DOHH2 (cell line): ENCODE measurements around the gene APOA1.
A peak's percentile ranks its signal among the peaks of the same experiment; 100 is the strongest.

Experiments
- H3F3A ChIP-seq: fragments of 200-600 bp; sonication (generic), shearing (Covaris generic); 2 replicates; pipeline ENCODE4 v1.6.0; 2016; ENCODE audit warnings: antibody characterized with exemption, mild to moderate bottlenecking; ENCODE audit not compliant: control insufficient read depth, insufficient read depth
- H3K27ac ChIP-seq: fragments of 200-600 bp; sonication (generic); 2 replicates; pipeline ENCODE4 v1.5.1; 2014; ENCODE audit warnings: low read depth, mild to moderate bottlenecking, low read length, moderate library complexity
- H3K27me3 ChIP-seq: fragments of 200-600 bp; sonication (generic); 2 replicates; pipeline ENCODE4 v1.6.1; 2014; ENCODE audit warnings: mild to moderate bottlenecking, low read length, mixed read lengths; ENCODE audit not compliant: control insufficient read depth
- H3K36me3 ChIP-seq: fragments of 200-600 bp; sonication (generic); 2 replicates; pipeline ENCODE4 v1.6.1; 2014; ENCODE audit warnings: mild to moderate bottlenecking, low read length, moderate library complexity, mixed read lengths; ENCODE audit not compliant: control insufficient read depth
- H3K4me1 ChIP-seq: fragments of 200-600 bp; sonication (generic); 2 replicates; pipeline ENCODE4 v1.6.1; 2014; ENCODE audit warnings: mild to moderate bottlenecking, low read length, mixed read lengths; ENCODE audit not compliant: control insufficient read depth
- H3K4me2 ChIP-seq: fragments of 200-600 bp; sonication (generic); 2 replicates; pipeline ENCODE4 v1.6.0; 2014; ENCODE audit warnings: mild to moderate bottlenecking, low read length, moderate library complexity
- H3K4me3 ChIP-seq: fragments of 200-600 bp; sonication (generic); 2 replicates; pipeline ENCODE4 v1.5.1; 2014; ENCODE audit warnings: mild to moderate bottlenecking, low read length, mixed read lengths
- H3K79me2 ChIP-seq: fragments of 200-600 bp; sonication (generic); 2 replicates; pipeline ENCODE4 v1.6.1; 2014; ENCODE audit warnings: mild to moderate bottlenecking, low read length, mixed read lengths; ENCODE audit not compliant: control insufficient read depth
- H3K9me2 ChIP-seq: fragments of 200-600 bp; sonication (generic); replicated peaks from 2 replicates; pipeline ENCODE4 v1.6.1; 2014; ENCODE audit warnings: mild to moderate bottlenecking, low read length, mixed read lengths; ENCODE audit not compliant: control insufficient read depth
- H3K9me3 ChIP-seq: fragments of 200-600 bp; sonication (generic); 2 replicates; pipeline ENCODE4 v1.6.1; 2014; ENCODE audit warnings: antibody characterized with exemption, low read length, mixed read lengths; ENCODE audit not compliant: control insufficient read depth, insufficient read depth
- H4K20me1 ChIP-seq: fragments of 200-600 bp; sonication (generic); 2 replicates; pipeline ENCODE4 v1.6.0; 2014; ENCODE audit warnings: low read depth, mild to moderate bottlenecking, antibody characterized with exemption, low read length, moderate library complexity; ENCODE audit not compliant: control insufficient read depth, insufficient read depth
- CTCF ChIP-seq: fragments of 200-600 bp; sonication (generic); IDR thresholded peaks from one replicate; pipeline ENCODE4 v1.5.1; 2014; ENCODE audit warnings: antibody characterized with exemption, mild to moderate bottlenecking, low read depth, low read length; ENCODE audit not compliant: poor library complexity, severe bottlenecking
- EZH2phosphoT487 ChIP-seq: fragments of 200-600 bp; sonication (generic); IDR thresholded peaks from 2 replicates; pipeline ENCODE4 v1.6.1; 2017; ENCODE audit warnings: borderline replicate concordance, mild to moderate bottlenecking, antibody characterized with exemption, low read length, moderate library complexity, mixed read lengths

Gene APOA1

GRCh38 chr11:116832350-116833290 lies 4.8 kb downstream of the APOA1 start:
- Histone ChIP-seq H3K9me3 (no peaks in the 10 kb centered on the region), H4K20me1 (no peaks in the 10 kb centered on the region), H3K4me1 (peaks cover 13% of the 10 kb centered on the region), H3K79me2 (no peaks in the 10 kb centered on the region), H3K36me3 (no peaks in the 10 kb centered on the region), H3K9me2 (no peaks in the 10 kb centered on the region), H3K4me2 (no peak overlapping the region), H3K4me3 (no peak overlapping the region), H3K27me3 (no peaks in the 10 kb centered on the region), H3F3A (no peaks in the 10 kb centered on the region), H3K27ac (no peak overlapping the region)
- TF ChIP-seq CTCF (peak; percentile 22), EZH2phosphoT487 (no peak)

- no peak overlapping the region for H3K4me2 ChIP-seq
- no peak overlapping the region for H3K4me3 ChIP-seq
- no peaks in the 10 kb centered on the region for H3K9me2 ChIP-seq
- H3K9me3 ChIP-seq, result no peaks in the 10 kb centered on the region
- TF ChIP-seq CTCF (no peak), EZH2phosphoT487 (no peak)
- no peak overlapping the region for H3K27ac ChIP-seq
- no peaks in the 10 kb centered on the region for H3K36me3 ChIP-seq
- H4K20me1 ChIP-seq, result no peaks in the 10 kb centered on the region
- H3K79me2 ChIP-seq, result no peaks in the 10 kb centered on the region
- H3K27me3 ChIP-seq, result no peaks in the 10 kb centered on the region
- no peaks in the 10 kb centered on the region for H3F3A ChIP-seq
- H3K4me1 ChIP-seq, result peaks cover 13% of the 10 kb centered on the region
Measured at GRCh38 chr11:116831790-116832349, 5.6 kb downstream of the APOA1 start.

- Histone ChIP-seq H4K20me1 (no peaks in the 10 kb centered on the region), H3K36me3 (no peaks in the 10 kb centered on the region), H3K79me2 (no peaks in the 10 kb centered on the region), H3K4me2 (no peak overlapping the region), H3K27me3 (no peaks in the 10 kb centered on the region), H3K27ac (no peak overlapping the region), H3K9me2 (no peaks in the 10 kb centered on the region), H3K4me3 (no peak overlapping the region), H3K9me3 (no peaks in the 10 kb centered on the region), H3K4me1 (peaks cover 4% of the 10 kb centered on the region), H3F3A (no peaks in the 10 kb centered on the region)
- TF ChIP-seq CTCF (no peak), EZH2phosphoT487 (no peak)
Measured at GRCh38 chr11:116830184-116830912, 7.1 kb downstream of the APOA1 start.
